ENCODE measurements around the gene COQ10A. TPM values are rescaled to one million over a fixed set of nuclear protein-coding genes. Genes with fewer than 3 reads are reported as not detected.

Gene COQ10A
- polyA plus RNA-seq, 1 donor (not counting 4 experiments of a cell fraction or from before 2014, with no cell fraction given): 11.6 TPM

DNA sequence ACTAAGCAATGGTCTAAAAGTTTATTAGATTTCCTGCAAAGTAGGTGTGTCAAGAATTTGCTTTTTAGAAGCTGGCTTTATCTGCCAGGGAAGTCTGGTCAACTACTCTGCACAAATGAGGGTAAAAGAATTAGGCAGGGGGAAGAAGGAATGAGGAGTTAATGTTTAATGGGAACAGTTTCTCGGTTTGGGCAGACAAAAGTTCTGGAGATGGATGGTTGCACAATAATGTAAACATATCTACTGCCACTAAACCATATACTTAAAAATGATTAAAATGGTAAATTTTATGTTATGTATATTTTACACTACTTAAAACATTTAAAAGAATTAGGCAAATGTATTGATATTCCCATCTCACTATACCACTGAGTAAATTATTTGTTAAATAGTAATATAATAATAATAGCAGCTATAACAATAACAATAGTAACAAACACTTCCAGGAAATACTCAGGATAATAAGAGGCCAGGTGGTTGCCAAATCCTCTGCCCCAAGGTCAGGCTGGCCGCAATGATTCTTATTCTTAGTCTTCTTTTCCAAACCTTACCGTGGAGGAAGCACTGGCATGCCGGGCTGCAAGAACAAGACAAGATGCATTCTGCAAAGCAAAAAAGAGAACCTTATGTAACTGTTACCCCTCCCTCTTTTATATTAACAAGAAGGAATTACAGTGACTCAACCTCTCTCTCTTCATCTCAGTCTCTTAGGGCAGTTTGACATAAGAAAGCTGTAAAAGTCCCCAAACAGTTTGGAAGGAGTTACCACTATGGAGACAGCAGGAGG, 19.5 kb downstream of the COQ10A start:
- DNase-seq (ENCODE audit: low read depth, low spot score) (no peak), FAIRE-seq (no peak)
- Histone ChIP-seq H3K36me3 (ENCODE audit: control insufficient read depth in 2 of 2, extremely low read depth in 1 of 2, insufficient read depth in 2 of 2, low read length in 2 of 2) (peaks cover 19 to 36% of the 10 kb centered on the region in 2 experiments), H3K4me3 (ENCODE audit: control insufficient read depth in 2 of 3, extremely low read depth in 1 of 3, insufficient read depth in 2 of 3, low read depth in 1 of 3, low read length in 3 of 3) (no peak overlapping the region), H2AFZ (ENCODE audit: control insufficient read depth, low read length) (no peak overlapping the region), H4K20me1 (ENCODE audit: control insufficient read depth, extremely low read depth, insufficient read depth, low read length) (no peaks in the 10 kb centered on the region), H3K27me3 (ENCODE audit: control insufficient read depth, extremely low read depth, insufficient read depth, low read length) (no peaks in the 10 kb centered on the region), H3K9ac (ENCODE audit: control insufficient read depth, extremely low read depth, insufficient read depth, low read length) (no peak overlapping the region), H3K4me1 (ENCODE audit: control insufficient read depth, extremely low read depth, insufficient read depth, low read length) (peaks cover 6% of the 10 kb centered on the region), H3K4me2 (ENCODE audit: control insufficient read depth, extremely low read depth, insufficient read depth, low read depth, low read length) (no peak overlapping the region), H3K79me2 (ENCODE audit: control insufficient read depth, insufficient read depth, low read length) (peaks cover 31% of the 10 kb centered on the region), H3K9me1 (ENCODE audit: control insufficient read depth, extremely low read depth, insufficient read depth, low read length) (no peaks in the 10 kb centered on the region), H3K9me3 (ENCODE audit: control insufficient read depth, low read depth, low read length) (no peaks in the 10 kb centered on the region), H3K27ac (ENCODE audit: control insufficient read depth, insufficient read depth, low read length) (no peak overlapping the region)
- dilution Hi-C loops (cut with MboI; ENCODE audit: extremely low pct_ligation_motif_present, low sequenced_read_pairs): no loop called here
- no peak for TF ChIP-seq EZH2 (IDR thresholded peaks at IDR 0.05; ENCODE audit: low read length)
- no peak for TF ChIP-seq CTCF (optimal IDR thresholded peaks at IDR 0.05 in 1 of 3, IDR thresholded peaks at IDR 0.05 in 1 of 3, conservative IDR thresholded peaks at IDR 0.05 in 1 of 3; ENCODE audit: extremely low read depth in 1 of 3, insufficient read depth in 2 of 3, low read length in 3 of 3)

DNA sequence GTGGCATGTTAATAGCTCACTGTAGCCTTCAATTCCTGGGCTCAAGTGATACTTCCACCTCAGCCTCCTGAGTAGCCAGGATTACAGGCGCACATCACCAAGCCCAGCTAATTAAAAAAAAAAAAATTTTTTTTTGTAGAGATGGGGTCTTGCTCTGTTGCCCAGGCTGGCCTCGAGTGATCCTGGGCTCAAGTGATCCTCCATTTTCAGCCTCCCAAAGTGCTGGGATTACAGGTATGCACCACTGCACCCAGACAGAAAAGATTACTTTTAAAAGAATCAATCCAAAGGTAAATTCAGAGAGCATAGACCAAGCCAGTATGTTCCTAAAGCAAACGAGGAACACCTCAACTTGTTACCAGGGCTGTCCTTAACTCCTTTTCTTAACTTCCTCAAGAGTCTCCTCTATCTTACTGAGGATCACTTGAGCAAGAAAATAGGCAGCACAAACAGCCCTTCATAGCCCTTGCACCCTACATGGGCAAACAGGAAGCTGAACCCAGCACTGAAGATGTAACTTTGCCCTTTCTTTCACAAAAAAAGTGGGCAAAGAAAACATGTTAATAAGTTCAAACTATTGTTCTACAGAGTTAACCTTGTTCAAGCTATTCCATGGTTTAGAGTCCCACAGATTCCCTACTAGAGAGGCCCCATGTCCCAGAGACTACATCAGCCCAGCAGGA, 22.1 kb downstream of the COQ10A start:
- H3K9me3 ChIP-seq (ENCODE audit: control insufficient read depth, low read depth, low read length): no peaks in the 10 kb centered on the region
- dilution Hi-C loops (cut with MboI; ENCODE audit: extremely low pct_ligation_motif_present, low sequenced_read_pairs): no loop called here
- TF ChIP-seq CTCF (optimal IDR thresholded peaks at IDR 0.05 in 1 of 3, IDR thresholded peaks at IDR 0.05 in 1 of 3, conservative IDR thresholded peaks at IDR 0.05 in 1 of 3; ENCODE audit: extremely low read depth in 1 of 3, insufficient read depth in 2 of 3, low read length in 3 of 3): no peak
- TF ChIP-seq EZH2 (IDR thresholded peaks at IDR 0.05; ENCODE audit: low read length): no peak
- peaks cover 40% of the 10 kb centered on the region for H3K79me2 ChIP-seq (ENCODE audit: control insufficient read depth, insufficient read depth, low read length)
- no peaks in the 10 kb centered on the region for H3K27me3 ChIP-seq (ENCODE audit: control insufficient read depth, extremely low read depth, insufficient read depth, low read length)
- H3K4me2 ChIP-seq (ENCODE audit: control insufficient read depth, extremely low read depth, insufficient read depth, low read depth, low read length): no peak overlapping the region
- DNase-seq (ENCODE audit: low read depth, low spot score): no peak
- peaks cover 4% of the 10 kb centered on the region for H4K20me1 ChIP-seq (ENCODE audit: control insufficient read depth, extremely low read depth, insufficient read depth, low read length)
- no peaks in the 10 kb centered on the region for H3K9me1 ChIP-seq (ENCODE audit: control insufficient read depth, extremely low read depth, insufficient read depth, low read length)
- H2AFZ ChIP-seq (ENCODE audit: control insufficient read depth, low read length): no peak overlapping the region
- no peak overlapping the region for H3K4me3 ChIP-seq (ENCODE audit: control insufficient read depth in 2 of 3, extremely low read depth in 1 of 3, insufficient read depth in 2 of 3, low read depth in 1 of 3, low read length in 3 of 3)
- no peak overlapping the region for H3K9ac ChIP-seq (ENCODE audit: control insufficient read depth, extremely low read depth, insufficient read depth, low read length)
- H3K4me1 ChIP-seq (ENCODE audit: control insufficient read depth, extremely low read depth, insufficient read depth, low read length): peaks cover 18% of the 10 kb centered on the region
- no peak for FAIRE-seq
- H3K36me3 ChIP-seq (ENCODE audit: control insufficient read depth in 2 of 2, extremely low read depth in 1 of 2, insufficient read depth in 2 of 2, low read length in 2 of 2): peaks cover 8 to 20% of the 10 kb centered on the region in 2 experiments
- H3K27ac ChIP-seq (ENCODE audit: control insufficient read depth, insufficient read depth, low read length): no peak overlapping the region
